GM23248 (cell line): ENCODE results near the gene CFAP54. TPM values are rescaled to one million over a fixed set of nuclear protein-coding genes. Genes with fewer than 3 reads are reported as not detected.

Experiments
- DNase-seq: peaks from one replicate; pipeline ENCODE4 v3.0.0-alpha.2; 2015
- H2AFZ ChIP-seq: fragments of 200-600 bp; sonication (generic); 2 replicates; pipeline ENCODE4 v1.6.1; 2016; ENCODE audit warnings: antibody characterized with exemption
- H3F3A ChIP-seq: fragments of 200-600 bp; sonication (generic); 2 replicates; pipeline ENCODE4 v1.6.1; 2016; ENCODE audit warnings: mild to moderate bottlenecking, antibody characterized with exemption, mixed run types; ENCODE audit not compliant: insufficient read depth
- H3K27ac ChIP-seq: fragments of 200-600 bp; sonication (generic); 2 replicates; pipeline ENCODE4 v1.5.1; 2016; ENCODE audit warnings: mild to moderate bottlenecking
- H3K27me3 ChIP-seq: fragments of 200-600 bp; sonication (generic); replicated peaks from 2 replicates; pipeline ENCODE4 v1.6.1; 2016; ENCODE audit warnings: mild to moderate bottlenecking; ENCODE audit not compliant: insufficient read depth
- H3K36me3 ChIP-seq: fragments of 200-600 bp; sonication (generic); 2 replicates; pipeline ENCODE4 v1.6.1; 2016; ENCODE audit warnings: low read depth, mild to moderate bottlenecking
- H3K4me1 ChIP-seq: fragments of 200-600 bp; sonication (generic); 2 replicates; pipeline ENCODE4 v1.6.1; 2016; ENCODE audit warnings: mild to moderate bottlenecking; ENCODE audit not compliant: insufficient read depth
- H3K4me2 ChIP-seq: fragments of 200-600 bp; sonication (generic); one replicate; pipeline ENCODE4 v1.6.1; 2016; ENCODE audit warnings: mild to moderate bottlenecking; ENCODE audit not compliant: unreplicated experiment
- H3K4me3 ChIP-seq: fragments of 200-600 bp; sonication (generic); 2 replicates; pipeline ENCODE4 v1.5.1; 2016; ENCODE audit warnings: mild to moderate bottlenecking
- H3K79me2 ChIP-seq: fragments of 200-600 bp; sonication (generic); 2 replicates; pipeline ENCODE4 v1.6.1; 2016; ENCODE audit warnings: mild to moderate bottlenecking; ENCODE audit not compliant: insufficient read depth
- H3K9ac ChIP-seq: fragments of 200-600 bp; sonication (generic); 2 replicates; pipeline ENCODE4 v1.6.1; 2016; ENCODE audit warnings: mild to moderate bottlenecking
- H3K9me2 ChIP-seq: fragments of 200-600 bp; sonication (generic); 2 replicates; pipeline ENCODE4 v1.6.1; 2016; ENCODE audit warnings: mixed run types, mild to moderate bottlenecking, moderate library complexity; ENCODE audit not compliant: insufficient read depth
- H3K9me3 ChIP-seq: fragments of 200-600 bp; sonication (generic); one replicate; pipeline ENCODE4 v1.6.1; 2017; ENCODE audit warnings: low read depth
- H4K20me1 ChIP-seq: fragments of 200-600 bp; sonication (generic); 2 replicates; pipeline ENCODE4 v1.6.0; 2016; ENCODE audit not compliant: insufficient read depth
- EZH2 ChIP-seq: fragments of 200-600 bp; sonication (generic); IDR thresholded peaks from 2 replicates; pipeline ENCODE4 v1.6.1; 2018; ENCODE audit warnings: antibody characterized with exemption, mild to moderate bottlenecking; ENCODE audit not compliant: insufficient read depth, poor library complexity, severe bottlenecking
- EZH2phosphoT487 ChIP-seq: fragments of 200-600 bp; sonication (generic); IDR thresholded peaks from 2 replicates; pipeline ENCODE4 v1.6.1; 2018; ENCODE audit warnings: antibody characterized with exemption, moderate library complexity, mild to moderate bottlenecking, low read depth; ENCODE audit not compliant: insufficient read depth
- WGBS, 2 experiments: methylation state at CpG; one replicate each; pipeline ENCODE4 v1.1.6; 2015 to 2017; ENCODE audit warnings: low lambda C conversion rate in 2 of 2, low coverage in 1 of 2; ENCODE audit errors: missing lambda C conversion rate in 2 of 2; 5-methylcytosine and 5-hydroxymethylcytosine counted together
- in situ Hi-C: fragments of 300-500 bp; cut with MboI; formaldehyde crosslinking; loops from 2 replicates; pipeline ENCODE4 v1.15.0; 2020
- polyA plus RNA-seq: library from polyadenylated mRNA; unstranded; fragments of >200 nt; fragmentation: Nextera tagmentation; extraction: Ambion mirVana; gene quantifications from 2 replicates; pipeline ENCODE4 v1.2.1, GENCODE V29; 2016
- total RNA-seq: library from RNA; depleted of rRNA; stranded (reverse); fragments of >200 nt; shearing (Covaris generic); gene quantifications from 2 replicates; pipeline ENCODE4 v1.2.3, GENCODE V29; 2014

Gene CFAP54
- total and polyA plus RNA-seq, 2 experiments from 2014 or later: 0.32 to 1.2 TPM

- Histone ChIP-seq H3F3A (no peaks in the 10 kb centered on the region), H3K79me2 (no peaks in the 10 kb centered on the region), H3K4me2 (no peak overlapping the region), H3K9me2 (no peaks in the 10 kb centered on the region), H4K20me1 (no peaks in the 10 kb centered on the region), H3K9ac (no peak overlapping the region), H3K27ac (no peak overlapping the region), H3K4me3 (no peak overlapping the region), H3K36me3 (no peaks in the 10 kb centered on the region), H3K4me1 (no peaks in the 10 kb centered on the region), H2AFZ (no peak overlapping the region), H3K27me3 (no peaks in the 10 kb centered on the region), H3K9me3 (no peaks in the 10 kb centered on the region)
- in situ Hi-C loops: no loop called here
- TF ChIP-seq EZH2 (no peak), EZH2phosphoT487 (no peak)
- 60 to 67% methylated on average over 4 of the region's 4 CpGs for WGBS, 2 experiments
- no peak for DNase-seq
These were observed 81.9 kb downstream of the CFAP54 start for GRCh38 chr12:96571101-96571862.

DNA sequence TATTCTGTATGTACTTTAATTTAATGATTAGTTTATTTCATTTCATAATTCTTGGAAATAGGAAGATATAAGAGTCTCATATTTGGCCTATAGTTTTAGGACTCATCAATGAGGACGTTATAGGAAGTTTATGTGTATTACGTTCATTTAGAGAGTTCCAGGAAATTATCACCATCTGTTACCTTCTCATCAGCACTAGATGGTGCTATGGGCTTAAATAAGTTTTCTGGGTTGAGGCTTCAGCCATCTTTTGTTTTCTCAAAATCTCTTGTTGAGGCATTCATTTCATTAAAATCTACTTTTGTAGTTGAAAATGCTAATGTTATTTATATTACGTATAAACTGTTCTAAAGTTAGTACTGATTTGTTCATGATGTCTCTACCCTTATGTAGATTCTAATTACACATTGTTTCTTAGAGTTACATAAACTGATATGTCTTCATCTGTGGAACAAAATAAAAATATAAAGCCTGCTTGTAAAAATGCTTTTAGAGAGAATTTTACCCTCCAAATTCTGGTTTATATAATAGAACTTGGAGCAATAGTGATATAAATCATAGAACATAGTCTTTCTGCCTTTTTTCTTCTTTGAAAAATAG, 89.2 kb downstream of the CFAP54 start:
- Histone ChIP-seq H3K36me3 (no peaks in the 10 kb centered on the region), H4K20me1 (no peaks in the 10 kb centered on the region), H3K27me3 (no peaks in the 10 kb centered on the region), H3K9me3 (no peaks in the 10 kb centered on the region), H3F3A (no peaks in the 10 kb centered on the region), H3K27ac (no peak overlapping the region), H3K4me3 (peak overlapping the region; percentile 24; the same call in 1 of the 2 replicates), H3K9ac (no peak overlapping the region), H2AFZ (peak overlapping the region; percentile 92), H3K4me1 (no peaks in the 10 kb centered on the region), H3K79me2 (no peaks in the 10 kb centered on the region), H3K4me2 (no peak overlapping the region), H3K9me2 (no peaks in the 10 kb centered on the region; the same call in 1 of the 2 replicates)
- TF ChIP-seq EZH2phosphoT487 (no peak), EZH2 (no peak)
- peak; percentile 80 for DNase-seq
- WGBS, 2 experiments: 0 to 1% methylated on average over 3 of the region's 3 CpGs
- in situ Hi-C loops: loop anchor here (25.0 kb wide), 2 partner anchors 734 to 1809 kb away; no protein-coding TSS in a partner anchor

DNA sequence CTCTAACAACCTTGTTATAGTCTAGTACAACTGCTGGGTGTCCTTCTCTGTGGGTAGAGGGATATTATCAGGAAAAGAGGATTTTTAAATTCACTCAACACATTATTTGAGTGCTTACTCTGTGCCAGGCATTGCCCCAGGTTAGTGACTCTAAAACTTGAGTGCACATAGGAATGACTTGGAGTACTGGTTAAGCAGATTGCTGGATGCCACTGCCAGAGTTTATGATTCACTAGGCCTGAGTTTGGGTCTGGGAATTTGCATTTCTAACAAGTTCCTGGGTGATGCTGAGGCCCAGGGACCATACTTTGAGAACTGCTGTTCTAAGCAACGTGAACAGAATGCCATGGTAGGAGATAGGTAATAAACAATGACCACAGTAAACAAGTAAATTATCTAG, 96.6 kb downstream of the CFAP54 start:
- Histone ChIP-seq H3K9ac (no peak overlapping the region), H3K4me3 (no peak overlapping the region), H3K36me3 (no peaks in the 10 kb centered on the region), H4K20me1 (no peaks in the 10 kb centered on the region), H3K27ac (no peak overlapping the region), H3K27me3 (no peaks in the 10 kb centered on the region), H3F3A (peaks cover 5% of the 10 kb centered on the region; the same call in 1 of the 2 replicates), H3K9me3 (no peaks in the 10 kb centered on the region), H3K9me2 (no peaks in the 10 kb centered on the region), H3K4me2 (no peak overlapping the region), H3K4me1 (no peaks in the 10 kb centered on the region), H2AFZ (no peak overlapping the region), H3K79me2 (no peaks in the 10 kb centered on the region)
- DNase-seq: peak; percentile 47
- in situ Hi-C loops: loop anchor here (25.0 kb wide), 2 partner anchors 726 to 1801 kb away; no protein-coding TSS in a partner anchor
- TF ChIP-seq EZH2: no peak
- TF ChIP-seq EZH2phosphoT487: no peak
- 66 to 78% methylated on average over 1 of the region's 1 CpG for WGBS, 2 experiments

DNA sequence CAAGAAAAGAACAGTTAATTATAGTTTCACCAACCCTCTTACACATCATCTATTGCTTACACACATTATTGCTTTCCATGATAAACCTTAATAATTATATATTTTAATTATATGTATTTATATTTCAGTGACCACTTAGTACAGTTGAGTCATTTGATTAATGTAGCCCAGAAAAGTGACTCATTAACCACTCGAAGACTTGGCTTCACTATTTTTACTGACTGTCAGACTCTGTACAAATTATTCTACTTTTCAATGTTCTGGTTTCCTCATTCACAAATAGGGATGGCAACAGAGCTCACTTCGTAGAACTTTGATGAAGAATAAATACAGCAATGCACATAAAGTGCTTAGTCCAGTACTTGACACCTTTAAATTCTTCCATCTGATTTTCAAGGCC, 98.3 kb downstream of the CFAP54 start:
- Histone ChIP-seq H3K4me2 (no peak overlapping the region), H3K9ac (no peak overlapping the region), H4K20me1 (no peaks in the 10 kb centered on the region), H3K9me2 (no peaks in the 10 kb centered on the region), H3K27ac (no peak overlapping the region), H3K27me3 (no peaks in the 10 kb centered on the region), H3F3A (peaks cover 5% of the 10 kb centered on the region; the same call in 1 of the 2 replicates), H3K36me3 (no peaks in the 10 kb centered on the region), H3K4me3 (no peak overlapping the region), H3K9me3 (no peaks in the 10 kb centered on the region), H2AFZ (no peak overlapping the region), H3K79me2 (no peaks in the 10 kb centered on the region), H3K4me1 (no peaks in the 10 kb centered on the region)
- 27 to 38% methylated on average over 2 of the region's 2 CpGs for WGBS, 2 experiments
- no peak for TF ChIP-seq EZH2phosphoT487
- no peak for TF ChIP-seq EZH2
- in situ Hi-C loops: loop anchor here (25.0 kb wide), 2 partner anchors 725 to 1800 kb away; no protein-coding TSS in a partner anchor
- peak; percentile 62 for DNase-seq
